GM21515 (cell line): ENCODE data around the gene TMEM271.

ENCODE experiments used
- ATAC-seq: cut with Tn5 transposase; IDR thresholded peaks from one replicate; pipeline ENCODE4 v1.9.1; 2021; ENCODE audit not compliant: unreplicated experiment

The TMEM271 gene, protein sequence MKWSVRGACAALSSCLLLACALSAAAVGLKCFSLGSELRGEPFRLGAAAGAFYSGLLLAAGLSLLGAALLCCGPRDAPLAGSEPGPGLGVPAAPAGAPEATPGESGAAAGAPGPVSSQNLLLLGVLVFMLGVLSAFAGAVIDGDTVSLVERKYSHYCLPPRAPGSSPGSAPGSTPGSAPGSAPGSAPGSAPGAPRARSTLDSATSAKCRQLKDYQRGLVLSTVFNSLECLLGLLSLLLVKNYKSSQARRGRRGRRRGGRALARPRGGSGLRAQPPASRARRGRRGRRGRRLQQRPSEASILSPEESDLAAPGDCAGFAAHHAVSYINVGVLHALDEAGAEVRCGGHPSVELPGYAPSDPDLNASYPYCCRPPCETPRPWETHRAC

DNA sequence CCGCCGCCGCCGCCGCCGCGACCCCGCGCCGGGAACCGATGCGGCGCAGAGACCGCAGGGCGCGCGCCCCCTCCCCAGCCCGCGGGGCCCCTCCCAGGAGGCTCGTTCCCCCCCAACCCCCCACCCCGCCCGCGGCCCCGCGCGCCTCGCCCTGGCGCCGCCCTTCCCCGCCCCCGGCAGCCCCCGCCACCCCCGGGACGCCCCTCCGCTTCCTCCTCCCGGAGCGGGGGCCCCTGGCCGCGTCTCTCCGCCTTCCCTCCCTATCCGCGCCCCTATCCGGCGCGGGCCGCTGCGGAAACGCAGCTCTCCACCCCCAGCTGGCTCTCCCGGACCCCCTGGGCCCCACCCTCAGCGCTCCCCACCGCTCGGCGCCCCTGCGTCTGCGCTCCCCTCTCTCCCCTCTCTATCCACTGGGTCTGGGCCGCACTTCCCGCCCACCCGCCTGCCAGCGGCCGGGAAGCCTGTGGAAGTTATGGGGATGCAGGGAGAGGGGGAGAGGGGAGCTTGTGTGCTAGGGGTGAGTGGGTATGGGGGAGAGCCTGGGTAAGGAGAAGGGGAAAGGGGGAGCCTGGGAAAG is at the start of gene TMEM271:
Gene TMEM271 (minus strand): TSS at position 51 of the 577 bp plus-strand sequence. CDS start 233 bp downstream, outside the sequence.
- no peak for ATAC-seq

GRCh38 chr4:625631-626161 is 49.6 kb upstream of the TMEM271 start:
- no peak for ATAC-seq

GRCh38 chr4:624705-625590 is 48.9 kb upstream of the TMEM271 start, which contains the start of gene PDE6B:
Gene PDE6B, plus strand, starts transcription at chr4:625573. Its CDS starts 54 bp downstream, at chr4:625627.
- no peak for ATAC-seq

GRCh38 chr4:623914-624566 is 47.9 kb upstream of the TMEM271 start:
- ATAC-seq, result no peak

DNA sequence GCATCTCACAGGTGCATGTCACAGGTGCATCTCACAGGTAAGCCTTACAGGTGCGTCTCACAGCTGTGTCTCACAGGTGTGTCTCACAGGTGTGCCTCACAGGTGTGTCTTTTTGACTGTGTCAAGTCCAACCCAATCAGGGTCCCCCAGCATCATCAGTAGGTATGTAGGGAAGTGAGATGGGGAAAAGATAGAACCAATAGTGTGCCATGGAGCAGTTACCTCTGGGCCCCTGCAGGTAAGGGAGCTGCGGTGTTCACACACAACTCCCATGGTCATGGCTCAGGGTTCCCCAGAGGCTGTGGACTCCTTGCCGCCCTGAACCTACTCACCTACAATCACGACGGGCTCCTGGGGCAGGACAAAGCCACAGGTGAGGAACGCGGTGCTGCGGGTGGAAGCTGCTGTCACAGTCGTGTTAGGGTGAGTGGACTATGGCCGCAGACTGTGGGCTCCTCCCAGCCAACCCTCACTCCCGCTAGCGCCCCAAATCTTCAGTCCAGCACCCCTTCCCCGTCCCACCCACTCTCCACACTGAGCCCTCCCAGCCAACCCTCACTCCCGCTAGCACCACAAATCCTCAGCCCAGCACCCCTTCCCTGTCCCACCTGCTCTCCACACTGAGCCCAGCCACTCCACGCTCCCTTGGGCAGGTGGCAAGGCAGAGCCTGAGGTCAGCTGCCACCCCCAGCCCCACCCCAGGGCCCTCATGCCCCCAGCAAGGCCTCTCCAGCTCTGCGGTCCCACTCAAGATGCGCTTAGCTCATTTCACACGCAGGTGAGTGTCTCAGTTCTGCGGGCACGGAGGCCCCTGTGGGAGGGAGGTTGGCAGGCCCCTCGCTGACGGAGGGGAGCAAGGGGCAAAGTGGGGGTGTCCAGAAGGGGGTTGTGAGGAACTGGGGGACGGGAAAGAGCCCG is 47.2 kb upstream of the TMEM271 start:
- ATAC-seq, result no peak

GRCh38 chr4:622071-622995 is 46.2 kb upstream of the TMEM271 start:
- ATAC-seq, result no peak

GRCh38 chr4:621296-622070 is 45.4 kb upstream of the TMEM271 start:
- no peak for ATAC-seq

DNA sequence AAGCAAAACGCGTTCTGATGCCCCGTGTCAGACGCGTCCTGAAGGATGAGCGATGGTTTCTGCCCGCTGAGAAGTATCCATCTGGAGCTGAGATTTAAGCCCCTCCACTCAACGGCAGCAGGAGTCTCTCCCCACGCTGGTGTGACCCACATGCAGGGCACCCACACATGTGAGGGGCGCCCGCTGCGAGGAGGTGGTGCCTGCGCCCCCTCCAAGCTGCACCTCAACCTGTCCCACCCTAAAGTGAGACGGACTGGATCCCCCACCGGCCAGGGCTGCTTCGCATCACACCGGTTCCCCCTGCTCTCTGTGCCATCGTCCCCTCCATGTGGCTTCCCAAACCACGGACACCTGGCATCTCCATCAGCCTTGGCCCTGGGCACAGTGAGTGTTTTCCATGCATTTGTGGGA is 44.8 kb upstream of the TMEM271 start:
- ATAC-seq, result no peak

GRCh38 chr4:620201-620600 is 44.1 kb upstream of the TMEM271 start:
- no peak for ATAC-seq

DNA sequence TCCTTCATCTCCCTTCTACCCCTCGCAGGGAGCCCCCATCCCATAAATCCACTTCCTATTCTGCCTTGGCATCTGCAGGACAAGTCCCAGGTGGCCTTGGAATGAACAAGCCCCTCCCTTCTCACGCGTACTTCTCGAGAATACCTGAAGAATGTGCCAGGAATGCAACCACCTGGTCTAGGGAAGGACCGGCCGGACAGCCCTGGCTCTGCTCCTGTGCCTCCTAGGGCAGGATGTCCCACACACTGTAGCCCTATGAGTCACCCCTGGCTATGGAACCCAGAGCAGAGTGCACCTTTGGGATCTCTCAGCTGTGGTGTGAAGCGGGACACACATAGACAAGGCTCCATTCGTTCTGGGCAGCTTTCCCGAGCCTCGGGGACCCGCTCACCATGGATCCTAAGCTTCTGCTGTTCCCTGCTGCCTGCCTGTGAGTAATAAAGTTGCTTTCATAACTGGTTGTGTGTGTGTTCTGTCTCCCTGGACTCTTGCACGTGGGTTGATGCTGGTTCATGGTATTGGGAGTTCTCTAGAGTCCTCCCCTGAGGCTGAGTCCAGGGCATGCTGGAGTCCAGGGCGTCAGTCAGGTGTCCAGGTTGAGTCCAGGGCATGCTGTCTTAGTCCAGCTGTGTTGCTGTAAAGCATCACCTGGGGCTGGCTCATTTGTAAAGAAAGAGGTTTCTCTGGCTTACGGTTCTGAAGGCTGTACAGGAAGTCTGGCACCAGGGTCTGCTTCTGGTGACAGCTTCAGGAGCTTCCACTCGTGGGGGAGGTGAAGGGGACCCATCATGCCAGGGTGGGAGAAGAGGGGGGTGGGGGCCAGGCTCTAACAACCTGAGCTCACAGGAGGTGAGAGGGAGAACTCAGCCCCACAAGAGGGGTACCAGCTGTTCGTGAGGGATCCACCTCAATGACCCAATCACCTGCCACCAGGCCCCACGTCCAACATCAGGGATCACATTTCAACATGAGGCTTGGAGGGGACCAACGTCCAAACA is 41.8 kb upstream of the TMEM271 start:
- ATAC-seq, result no peak

- ATAC-seq, result no peak
Measured at GRCh38 chr4:616911-617643, 41.0 kb upstream of the TMEM271 start.

DNA sequence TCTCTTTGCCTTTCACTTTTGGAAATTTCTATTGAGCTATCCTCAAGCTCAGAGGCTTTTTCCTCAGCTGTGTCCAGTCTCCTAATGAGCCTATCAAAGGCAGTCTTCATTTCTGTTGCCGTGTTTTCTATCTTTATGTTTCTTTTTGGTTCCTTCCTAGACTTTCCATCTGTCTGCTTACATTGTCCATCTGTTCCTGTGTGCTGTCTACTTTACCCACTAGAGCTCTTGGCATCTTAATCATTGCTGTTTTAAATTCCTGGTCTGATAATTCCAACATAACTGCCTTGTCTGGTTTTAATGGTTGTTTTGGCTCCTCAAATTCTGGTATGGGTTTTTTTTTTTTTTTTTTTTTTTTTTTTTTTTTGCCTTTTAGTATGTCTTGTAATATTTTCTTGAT is 40.0 kb upstream of the TMEM271 start:
- no peak for ATAC-seq

DNA sequence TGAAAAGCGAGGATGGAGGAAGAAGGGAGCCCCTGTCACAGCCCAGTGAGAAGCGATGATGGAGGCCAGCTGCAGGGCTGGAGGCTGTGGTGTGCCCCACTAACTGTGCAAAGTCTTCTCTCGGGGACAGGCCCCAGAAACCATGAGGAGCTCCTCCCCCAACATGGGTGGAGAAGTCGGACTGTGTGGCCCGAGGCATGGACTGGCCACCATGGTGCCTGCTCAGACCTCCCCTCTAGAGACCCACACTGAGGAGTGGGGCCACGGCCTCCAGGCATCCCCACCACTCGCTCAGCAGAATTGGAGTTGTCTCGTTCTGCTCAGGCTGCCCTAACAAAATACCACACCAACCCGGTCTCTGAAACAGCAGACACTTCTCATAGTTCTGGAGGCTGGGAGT is 37.0 kb upstream of the TMEM271 start:
- no peak for ATAC-seq

DNA sequence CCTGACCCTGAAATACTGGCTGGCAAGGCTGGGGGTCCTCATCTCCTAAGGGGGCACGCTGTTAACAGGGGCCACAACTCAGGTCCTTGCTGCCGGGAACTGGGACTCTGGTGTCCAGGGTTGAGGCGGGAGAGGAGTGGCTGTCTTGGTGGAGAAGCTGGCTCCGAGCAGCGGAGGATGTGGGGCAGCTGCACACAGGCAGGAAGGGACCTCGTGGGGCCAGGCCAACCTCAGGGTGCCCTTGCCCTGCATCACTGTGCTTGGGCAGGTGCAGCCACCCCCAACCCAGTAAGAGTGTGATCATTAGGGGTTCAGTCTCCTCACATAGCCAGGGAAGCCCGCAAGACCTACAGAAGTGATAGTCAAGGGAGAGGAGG is 36.6 kb upstream of the TMEM271 start:
- ATAC-seq, result no peak

GRCh38 chr4:612052-612748 is 36.1 kb upstream of the TMEM271 start:
- no peak for ATAC-seq
